Measurements from ENCODE around the gene DNAJC5G. TPM values are rescaled to one million over a fixed set of nuclear protein-coding genes. Genes with fewer than 3 reads are reported as not detected.
A peak's percentile ranks its signal among the peaks of the same experiment; 100 is the strongest.

DNAJC5G gene
- total RNA-seq, 4 donors from 2014 or later, result 0.42 TPM; not detected in 3

DNA sequence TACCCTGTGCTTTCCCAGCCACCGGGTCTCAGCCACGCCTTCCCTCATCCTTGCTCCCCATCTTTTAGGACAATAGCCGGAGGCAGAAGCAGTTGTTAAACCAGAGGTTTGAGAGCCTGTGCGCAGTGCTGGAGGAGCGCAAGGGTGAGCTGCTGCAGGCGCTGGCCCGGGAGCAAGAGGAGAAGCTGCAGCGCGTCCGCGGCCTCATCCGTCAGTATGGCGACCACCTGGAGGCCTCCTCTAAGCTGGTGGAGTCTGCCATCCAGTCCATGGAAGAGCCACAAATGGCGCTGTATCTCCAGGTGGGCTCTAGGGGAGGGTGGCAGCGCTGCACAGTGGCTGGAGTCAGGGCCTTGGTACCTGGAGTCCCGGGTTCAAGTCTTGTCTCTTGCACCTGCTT, 30.3 kb downstream of the DNAJC5G start:
- Histone ChIP-seq H3K9me3 (no peaks in the 10 kb centered on the region), H3K4me1 (peaks cover 17 to 36% (median 33%) of the 10 kb centered on the region in 4 donors), H3K36me3 (peaks cover 6 to 76% (median 16%) of the 10 kb centered on the region in 4 donors), H3K27me3 (peaks cover 0 to 55% (median 31%) of the 10 kb centered on the region in 4 donors), H3K4me3 (no peak overlapping the region), H3K27ac (replicated peaks in 1 of 4) (no peak overlapping the region)
- 93% methylated on average over 11 of the region's 16 CpGs for WGBS
- DNase-seq (ENCODE audit: extremely low spot score), result no peak
- intact Hi-C loops (cut with DNase I), result no loop called here
- TF ChIP-seq POLR2AphosphoS5 (IDR thresholded peaks at IDR 0.05) (no peak), POLR2A (IDR thresholded peaks at IDR 0.05; ENCODE audit: low read depth) (no peak), EP300 (IDR thresholded peaks at IDR 0.05) (no peak)
- TF ChIP-seq, protein P1, sequence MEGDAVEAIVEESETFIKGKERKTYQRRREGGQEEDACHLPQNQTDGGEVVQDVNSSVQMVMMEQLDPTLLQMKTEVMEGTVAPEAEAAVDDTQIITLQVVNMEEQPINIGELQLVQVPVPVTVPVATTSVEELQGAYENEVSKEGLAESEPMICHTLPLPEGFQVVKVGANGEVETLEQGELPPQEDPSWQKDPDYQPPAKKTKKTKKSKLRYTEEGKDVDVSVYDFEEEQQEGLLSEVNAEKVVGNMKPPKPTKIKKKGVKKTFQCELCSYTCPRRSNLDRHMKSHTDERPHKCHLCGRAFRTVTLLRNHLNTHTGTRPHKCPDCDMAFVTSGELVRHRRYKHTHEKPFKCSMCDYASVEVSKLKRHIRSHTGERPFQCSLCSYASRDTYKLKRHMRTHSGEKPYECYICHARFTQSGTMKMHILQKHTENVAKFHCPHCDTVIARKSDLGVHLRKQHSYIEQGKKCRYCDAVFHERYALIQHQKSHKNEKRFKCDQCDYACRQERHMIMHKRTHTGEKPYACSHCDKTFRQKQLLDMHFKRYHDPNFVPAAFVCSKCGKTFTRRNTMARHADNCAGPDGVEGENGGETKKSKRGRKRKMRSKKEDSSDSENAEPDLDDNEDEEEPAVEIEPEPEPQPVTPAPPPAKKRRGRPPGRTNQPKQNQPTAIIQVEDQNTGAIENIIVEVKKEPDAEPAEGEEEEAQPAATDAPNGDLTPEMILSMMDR (IDR thresholded peaks at IDR 0.05), result no peak

DNA sequence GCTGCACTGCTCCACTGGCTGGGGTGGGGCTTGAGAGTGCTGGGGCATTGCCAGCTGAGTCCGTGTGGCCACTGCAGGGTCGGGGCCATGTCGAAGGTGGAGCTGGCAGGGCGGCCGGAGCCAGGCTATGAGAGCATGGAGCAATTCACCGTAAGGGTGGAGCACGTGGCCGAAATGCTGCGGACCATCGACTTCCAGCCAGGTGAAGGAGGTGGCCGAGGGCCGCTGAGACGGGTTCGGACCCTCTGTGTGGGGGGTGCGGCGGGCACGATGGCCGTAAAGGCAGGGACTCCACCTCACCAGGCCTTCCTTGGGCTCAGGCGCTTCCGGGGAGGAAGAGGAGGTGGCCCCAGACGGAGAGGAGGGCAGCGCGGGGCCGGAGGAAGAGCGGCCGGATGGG, 30.9 kb downstream of the DNAJC5G start:
- no peak for DNase-seq (ENCODE audit: extremely low spot score)
- WGBS, result 29% methylated on average over 11 of the region's 26 CpGs

DNA sequence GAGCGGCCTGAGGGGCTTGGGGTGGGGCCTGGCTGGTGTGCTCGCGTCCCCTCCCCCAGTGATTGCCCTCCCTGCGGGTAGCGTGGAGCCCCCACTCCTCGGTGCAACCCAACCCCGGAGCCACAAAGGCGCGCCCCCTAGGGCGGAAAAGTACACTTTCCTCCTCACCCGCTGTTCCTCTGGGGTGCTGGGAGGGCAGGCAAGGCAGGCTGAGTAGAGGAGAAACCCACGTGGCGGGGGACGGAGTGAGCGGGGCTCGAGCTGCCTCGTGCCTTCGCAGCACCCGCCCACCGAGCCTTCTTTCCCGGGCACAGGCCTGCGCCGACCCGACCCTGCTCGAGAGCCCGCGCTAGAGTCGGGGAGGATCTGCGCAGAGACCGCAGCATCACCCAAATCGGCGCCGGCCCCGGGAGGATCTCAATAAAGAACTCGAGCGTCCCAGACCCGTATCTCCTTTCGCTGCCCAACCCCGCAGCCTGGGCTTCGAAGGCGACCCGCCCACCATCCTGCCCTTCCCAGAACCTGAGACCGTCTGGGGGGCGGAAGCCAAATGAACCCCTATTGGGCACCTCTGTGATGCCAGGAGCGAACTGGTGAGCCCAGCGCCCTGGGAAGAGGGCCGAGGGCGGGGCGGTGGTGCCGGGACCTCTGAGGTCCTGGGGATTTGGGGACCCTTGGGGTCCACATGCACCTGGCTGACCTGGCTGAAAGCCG, 31.5 kb downstream of the DNAJC5G start:
- peaks cover 17 to 36% (median 33%) of the 10 kb centered on the region in 4 donors for H3K4me1 ChIP-seq
- H3K27me3 ChIP-seq, result peaks cover 0 to 48% (median 31%) of the 10 kb centered on the region in 4 donors
- DNase-seq (ENCODE audit: extremely low spot score), result no peak
- TF ChIP-seq, protein P1 (IDR thresholded peaks at IDR 0.05), result no peak
- TF ChIP-seq POLR2A (IDR thresholded peaks at IDR 0.05; ENCODE audit: low read depth) (no peak), EP300 (IDR thresholded peaks at IDR 0.05) (no peak), POLR2AphosphoS5 (IDR thresholded peaks at IDR 0.05) (no peak)
- H3K27ac ChIP-seq (replicated peaks in 1 of 4), result no peak overlapping the region
- no peaks in the 10 kb centered on the region for H3K9me3 ChIP-seq
- intact Hi-C loops (cut with DNase I), result no loop called here
- WGBS, result 4% methylated on average over 17 of the region's 51 CpGs
- H3K36me3 ChIP-seq, result peaks cover 6 to 72% (median 26%) of the 10 kb centered on the region in 4 donors
- peak overlapping the region in 3 of 4 donors; percentile 3 to 28 (median 17) for H3K4me3 ChIP-seq

More for the DNA sequence above, 30.9 kb downstream of the DNAJC5G start:
- TF ChIP-seq POLR2AphosphoS5 (IDR thresholded peaks at IDR 0.05), result no peak
- TF ChIP-seq, protein P1 (IDR thresholded peaks at IDR 0.05), result no peak
- no peaks in the 10 kb centered on the region for H3K9me3 ChIP-seq
- intact Hi-C loops (cut with DNase I), result no loop called here
- peaks cover 6 to 72% (median 20%) of the 10 kb centered on the region in 4 donors for H3K36me3 ChIP-seq
- peaks cover 17 to 36% (median 33%) of the 10 kb centered on the region in 4 donors for H3K4me1 ChIP-seq
- H3K4me3 ChIP-seq, result peak overlapping the region in 1 of 4 donors; percentile 28
- H3K27ac ChIP-seq (replicated peaks in 1 of 4), result no peak overlapping the region
- H3K27me3 ChIP-seq, result peaks cover 0 to 51% (median 31%) of the 10 kb centered on the region in 4 donors

DNA sequence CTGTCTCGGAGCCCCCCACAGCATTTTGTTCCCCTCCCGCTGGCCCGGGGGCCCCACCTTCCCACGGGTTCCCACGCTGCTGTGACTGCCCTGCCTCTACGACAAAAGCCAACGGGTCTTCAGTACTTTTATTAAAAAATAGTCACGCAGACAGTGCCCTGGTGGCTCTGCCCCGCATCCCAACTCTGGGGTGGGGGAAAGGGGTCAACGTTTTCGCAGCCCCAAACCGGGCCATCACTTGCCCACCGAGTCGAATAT, 32.0 kb downstream of the DNAJC5G start:
- DNase-seq (ENCODE audit: extremely low spot score), result no peak
- Histone ChIP-seq H3K9me3 (no peaks in the 10 kb centered on the region), H3K4me3 (no peak overlapping the region), H3K27ac (replicated peaks in 1 of 4) (no peak overlapping the region), H3K27me3 (peaks cover 0 to 48% (median 31%) of the 10 kb centered on the region in 4 donors), H3K4me1 (peaks cover 17 to 36% (median 33%) of the 10 kb centered on the region in 4 donors), H3K36me3 (peaks cover 6 to 75% (median 31%) of the 10 kb centered on the region in 4 donors)
- 13% methylated on average over 3 of the region's 14 CpGs for WGBS
- TF ChIP-seq, protein P1 (IDR thresholded peaks at IDR 0.05), result no peak
- TF ChIP-seq EP300 (IDR thresholded peaks at IDR 0.05), result no peak
- TF ChIP-seq POLR2AphosphoS5 (IDR thresholded peaks at IDR 0.05), result no peak
- no peak for TF ChIP-seq POLR2A (IDR thresholded peaks at IDR 0.05; ENCODE audit: low read depth)
- intact Hi-C loops (cut with DNase I), result no loop called here
